Testis (tissue), 3 donors: ENCODE measurements around the gene UTS2B. TPM values are rescaled to one million over a fixed set of nuclear protein-coding genes. Genes with fewer than 3 reads are reported as not detected.

ENCODE experiments used
- DNase-seq: peaks from one replicate; pipeline ENCODE4 v3.0.0-alpha.2; 2019
- H3K27ac ChIP-seq, 2 donors: fragments of 200-600 bp; sonication (generic); one replicate each; pipeline ENCODE4 v1.5.1; 2019
- H3K27me3 ChIP-seq: fragments of 200-600 bp; sonication (generic); one replicate; pipeline ENCODE4 v1.5.1; 2019
- H3K36me3 ChIP-seq: fragments of 200-600 bp; sonication (generic); one replicate; pipeline ENCODE4 v1.5.1; 2017; ENCODE audit warnings: low read depth; ENCODE audit errors: missing control alignments
- H3K4me1 ChIP-seq: fragments of 200-600 bp; sonication (generic); one replicate; pipeline ENCODE4 v1.5.1; 2019
- H3K4me3 ChIP-seq, 2 donors: fragments of 200-600 bp; sonication (generic); one replicate each; pipeline ENCODE4 v1.5.1; 2017 to 2019
- H3K9me3 ChIP-seq: fragments of 200-600 bp; sonication (generic); one replicate; pipeline ENCODE4 v1.5.1; 2017
- POLR2A ChIP-seq: fragments of 450-650 bp; IDR thresholded peaks from one replicate; pipeline ENCODE4 v1.6.1; 2017; ENCODE audit warnings: antibody characterized with exemption, mild to moderate bottlenecking, moderate library complexity
- WGBS, 2 donors: methylation state at CpG; one replicate each; pipeline ENCODE4 v1.1.5; 2018; 5-methylcytosine and 5-hydroxymethylcytosine counted together
- intact Hi-C: fragments of 100-400 bp; cut with DNase I; formaldehyde crosslinking; loops from one replicate; pipeline ENCODE4 v1.15.1; 2023; ENCODE audit warnings: low total_unique reads
- polyA plus RNA-seq: library from polyadenylated mRNA; stranded (reverse); fragments of 350-450 nt; fragmentation: Illumina TruSeq; extraction: RNeasy Lipid Tissue Mini Kit (QIAGEN cat#74804); gene quantifications from one replicate; pipeline ENCODE4 v1.2.3, GENCODE V29; 2014; ENCODE audit warnings: low read depth, low replicate concordance; ENCODE audit not compliant: insufficient read depth
- total RNA-seq, 2 donors: library from RNA; depleted of rRNA; stranded (reverse); fragments of >200 nt; gene quantifications; one replicate each; pipeline ENCODE4 v1.2.3, GENCODE V29; 2016
- TF ChIP-seq, protein P1 (sequence below), 3 experiments: fragments of 450-650 bp in 2 of 3; fragments of 200-600 bp in 1 of 3; sonication (generic) in 1 of 3; IDR thresholded peaks; one replicate each; pipeline ENCODE4 v1.5.1; 2016 to 2019; ENCODE audit warnings: antibody characterized with exemption in 3 of 3, mild to moderate bottlenecking in 2 of 3, moderate library complexity in 1 of 3

Gene UTS2B
- total and polyA plus RNA-seq, 3 donors from 2014 or later, result 5.9 to 13.1 (median 12.3) TPM

- Histone ChIP-seq H3K4me1 (no peaks in the 10 kb centered on the region), H3K36me3 (no peaks in the 10 kb centered on the region), H3K27ac (no peak overlapping the region), H3K9me3 (no peaks in the 10 kb centered on the region), H3K4me3 (no peak overlapping the region), H3K27me3 (no peaks in the 10 kb centered on the region)
- WGBS, 2 donors, result 72 to 80% methylated on average over 5 of the region's 5 CpGs
- DNase-seq, result no peak
- TF ChIP-seq POLR2A, result no peak
- TF ChIP-seq, protein P1, sequence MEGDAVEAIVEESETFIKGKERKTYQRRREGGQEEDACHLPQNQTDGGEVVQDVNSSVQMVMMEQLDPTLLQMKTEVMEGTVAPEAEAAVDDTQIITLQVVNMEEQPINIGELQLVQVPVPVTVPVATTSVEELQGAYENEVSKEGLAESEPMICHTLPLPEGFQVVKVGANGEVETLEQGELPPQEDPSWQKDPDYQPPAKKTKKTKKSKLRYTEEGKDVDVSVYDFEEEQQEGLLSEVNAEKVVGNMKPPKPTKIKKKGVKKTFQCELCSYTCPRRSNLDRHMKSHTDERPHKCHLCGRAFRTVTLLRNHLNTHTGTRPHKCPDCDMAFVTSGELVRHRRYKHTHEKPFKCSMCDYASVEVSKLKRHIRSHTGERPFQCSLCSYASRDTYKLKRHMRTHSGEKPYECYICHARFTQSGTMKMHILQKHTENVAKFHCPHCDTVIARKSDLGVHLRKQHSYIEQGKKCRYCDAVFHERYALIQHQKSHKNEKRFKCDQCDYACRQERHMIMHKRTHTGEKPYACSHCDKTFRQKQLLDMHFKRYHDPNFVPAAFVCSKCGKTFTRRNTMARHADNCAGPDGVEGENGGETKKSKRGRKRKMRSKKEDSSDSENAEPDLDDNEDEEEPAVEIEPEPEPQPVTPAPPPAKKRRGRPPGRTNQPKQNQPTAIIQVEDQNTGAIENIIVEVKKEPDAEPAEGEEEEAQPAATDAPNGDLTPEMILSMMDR (IDR thresholded peaks at IDR 0.05), result no peak
- intact Hi-C loops, result no loop called here
Observed at GRCh38 chr3:191269289-191270085, 60.8 kb downstream of the UTS2B start.

DNA sequence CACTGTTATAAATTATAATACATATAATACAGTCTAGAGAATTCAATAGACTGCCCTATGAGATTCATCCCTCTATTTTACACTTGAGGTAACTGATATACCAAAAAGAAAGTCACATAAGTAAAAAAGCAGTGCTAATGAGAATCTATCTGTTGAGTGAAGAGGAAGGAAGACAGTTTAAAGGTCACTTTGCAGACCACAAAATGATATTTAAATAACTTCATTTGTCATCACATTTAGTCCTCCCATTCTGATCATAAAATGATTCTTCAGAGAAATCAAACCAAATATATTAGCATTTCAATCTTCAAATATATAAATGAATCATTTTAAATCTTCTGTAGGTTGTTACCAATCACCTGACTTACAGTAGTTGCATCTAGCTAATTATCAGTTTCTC, 61.6 kb downstream of the UTS2B start:
- H3K4me3 ChIP-seq, result no peak overlapping the region
- TF ChIP-seq, protein P1 (IDR thresholded peaks at IDR 0.05), result no peak
- TF ChIP-seq POLR2A, result no peak
- no peaks in the 10 kb centered on the region for H3K27me3 ChIP-seq
- H3K27ac ChIP-seq, result no peak overlapping the region
- H3K9me3 ChIP-seq, result no peaks in the 10 kb centered on the region
- no peak for DNase-seq
- no peaks in the 10 kb centered on the region for H3K4me1 ChIP-seq
- no peaks in the 10 kb centered on the region for H3K36me3 ChIP-seq
- intact Hi-C loops, result no loop called here

GRCh38 chr3:191263850-191264249, 66.5 kb downstream of the UTS2B start:
- peak overlapping the region in 1 of 2 donors; percentile 71 for H3K27ac ChIP-seq
- 45 to 54% methylated on average over 3 of the region's 3 CpGs for WGBS, 2 donors
- intact Hi-C loops, result no loop called here

DNA sequence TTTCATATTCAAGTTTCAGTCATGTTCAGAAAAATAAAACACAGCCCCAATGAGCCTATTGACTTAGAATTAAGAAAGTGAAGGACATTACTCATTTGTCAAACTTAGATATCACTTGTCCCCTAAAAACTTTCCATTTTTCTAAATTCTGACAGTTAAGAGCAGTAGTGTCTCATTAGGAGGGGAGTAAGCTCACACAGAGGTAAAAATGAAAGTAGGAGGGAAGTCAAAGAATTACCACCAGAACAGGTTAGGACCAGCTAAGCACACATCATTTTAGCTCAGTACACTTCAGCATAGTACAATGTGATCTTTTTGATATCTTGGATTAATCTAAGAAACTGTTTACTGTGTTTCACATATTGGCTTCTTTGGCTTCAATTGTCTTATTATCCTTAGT, 67.0 kb downstream of the UTS2B start:
- H3K4me3 ChIP-seq, result no peak overlapping the region
- no peaks in the 10 kb centered on the region for H3K9me3 ChIP-seq
- peak overlapping the region in 1 of 2 donors; percentile 71 for H3K27ac ChIP-seq
- no peaks in the 10 kb centered on the region for H3K4me1 ChIP-seq
- TF ChIP-seq, protein P1 (IDR thresholded peaks at IDR 0.05), result no peak
- no peak for TF ChIP-seq POLR2A
- no peaks in the 10 kb centered on the region for H3K36me3 ChIP-seq
- no peaks in the 10 kb centered on the region for H3K27me3 ChIP-seq
- DNase-seq, result no peak
- intact Hi-C loops, result no loop called here

More at GRCh38 chr3:191263850-191264249, 66.5 kb downstream of the UTS2B start:
- DNase-seq, result no peak
- H3K4me3 ChIP-seq, result no peak overlapping the region
- no peaks in the 10 kb centered on the region for H3K9me3 ChIP-seq
- no peaks in the 10 kb centered on the region for H3K36me3 ChIP-seq
- TF ChIP-seq, protein P1 (IDR thresholded peaks at IDR 0.05), result no peak
- no peak for TF ChIP-seq POLR2A
- H3K27me3 ChIP-seq, result no peaks in the 10 kb centered on the region
- H3K4me1 ChIP-seq, result no peaks in the 10 kb centered on the region

DNA sequence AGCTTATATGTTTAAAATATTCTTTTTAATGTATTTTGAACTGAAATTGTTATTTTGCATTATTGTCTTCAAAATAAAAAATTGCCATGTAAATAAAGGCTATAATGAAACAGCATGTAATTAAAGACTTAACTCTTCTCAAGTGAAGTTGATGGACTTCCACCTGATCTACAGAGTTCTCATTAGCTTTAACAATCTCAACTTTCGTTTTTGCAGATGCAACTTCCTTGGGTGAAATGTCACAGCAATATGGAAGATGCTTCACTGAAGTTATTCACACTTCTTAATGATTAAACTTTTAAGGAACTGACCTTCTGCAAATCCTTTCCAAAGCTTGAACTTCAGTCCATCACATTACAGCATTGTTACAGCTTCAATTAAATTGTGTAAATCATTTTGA, 67.7 kb downstream of the UTS2B start:
- intact Hi-C loops, result no loop called here
- TF ChIP-seq, protein P1 (IDR thresholded peaks at IDR 0.05), result no peak
- TF ChIP-seq POLR2A, result no peak

More for the DNA sequence above, 67.7 kb downstream of the UTS2B start:
- no peak for DNase-seq
- Histone ChIP-seq H3K9me3 (no peaks in the 10 kb centered on the region), H3K36me3 (no peaks in the 10 kb centered on the region), H3K27ac (peak overlapping the region in 1 of 2 donors; percentile 71), H3K4me3 (no peak overlapping the region), H3K4me1 (no peaks in the 10 kb centered on the region), H3K27me3 (no peaks in the 10 kb centered on the region)
- 55 to 79% methylated on average over 1 of the region's 1 CpG for WGBS, 2 donors
